Brain microvascular endothelial cell (primary cell): ENCODE measurements around the gene ST6GALNAC6.

Experiments
- DNase-seq: peaks from one replicate; pipeline ENCODE4 v3.0.0-alpha.2; 2020
- H3K27ac ChIP-seq: fragments of 250-450 bp; sonication (Bioruptor Pico); 2 replicates; pipeline ENCODE4 v1.5.1; 2020; ENCODE audit warnings: mild to moderate bottlenecking, moderate library complexity
- H3K27me3 ChIP-seq: fragments of 250-450 bp; sonication (Bioruptor Pico); replicated peaks from 2 replicates; pipeline ENCODE4 v1.5.1; 2020; ENCODE audit warnings: mild to moderate bottlenecking
- H3K36me3 ChIP-seq: fragments of 250-450 bp; sonication (Bioruptor Pico); replicated peaks from 2 replicates; pipeline ENCODE4 v1.5.1; 2020; ENCODE audit warnings: mild to moderate bottlenecking
- H3K4me3 ChIP-seq: 2 replicates; pipeline ENCODE4 v1.5.1; 2011; ENCODE audit warnings: low read depth, mild to moderate bottlenecking, control low read depth, low read length, moderate library complexity
- CTCF ChIP-seq: IDR thresholded peaks from 2 replicates; pipeline ENCODE4 v1.5.1; 2011; ENCODE audit warnings: low read depth, mild to moderate bottlenecking, moderate library complexity, low read length, control low read depth, inconsistent platforms; ENCODE audit errors: missing control alignments
- in situ Hi-C: cut with HindIII; loops from 2 replicates; pipeline ENCODE4 v1.10.0; 2017; ENCODE audit warnings: low sequenced_read_pairs, low pct_ligation_motif_present

The ST6GALNAC6 gene

GRCh38 chr9:127926906-127927200, 27.4 kb upstream of the ST6GALNAC6 start:
- Histone ChIP-seq H3K27ac (no peak overlapping the region), H3K36me3 (no peaks in the 10 kb centered on the region), H3K4me3 (peak overlapping the region; percentile 39), H3K27me3 (no peaks in the 10 kb centered on the region)
- in situ Hi-C loops: no loop called here
- no peak for TF ChIP-seq CTCF
- DNase-seq: no peak

- no peak for TF ChIP-seq CTCF
- H3K4me3 ChIP-seq: no peak overlapping the region
- in situ Hi-C loops: no loop called here
- DNase-seq: no peak
- H3K27me3 ChIP-seq: no peaks in the 10 kb centered on the region
- H3K36me3 ChIP-seq: no peaks in the 10 kb centered on the region
- no peak overlapping the region for H3K27ac ChIP-seq
Measured at GRCh38 chr9:127925959-127926905, 26.8 kb upstream of the ST6GALNAC6 start.

GRCh38 chr9:127924736-127925444, 25.5 kb upstream of the ST6GALNAC6 start:
- Histone ChIP-seq H3K4me3 (no peak overlapping the region), H3K27ac (no peak overlapping the region), H3K36me3 (no peaks in the 10 kb centered on the region), H3K27me3 (no peaks in the 10 kb centered on the region)
- DNase-seq: no peak
- in situ Hi-C loops: no loop called here
- TF ChIP-seq CTCF: no peak

- in situ Hi-C loops: no loop called here
- Histone ChIP-seq H3K36me3 (no peaks in the 10 kb centered on the region), H3K4me3 (no peak overlapping the region), H3K27me3 (no peaks in the 10 kb centered on the region), H3K27ac (peak overlapping the region; percentile 61)
- peak; percentile 96 for DNase-seq
- TF ChIP-seq CTCF: no peak
Measured at GRCh38 chr9:127923771-127924170, 24.4 kb upstream of the ST6GALNAC6 start.

- TF ChIP-seq CTCF: no peak
- Histone ChIP-seq H3K4me3 (no peak overlapping the region), H3K36me3 (no peaks in the 10 kb centered on the region), H3K27me3 (no peaks in the 10 kb centered on the region), H3K27ac (no peak overlapping the region)
- in situ Hi-C loops: no loop called here
- DNase-seq: no peak
Measured at GRCh38 chr9:127923046-127923445, 23.6 kb upstream of the ST6GALNAC6 start.
